ENCODE measurements around the gene LGALS7B.
A peak's percentile ranks its signal among the peaks of the same experiment; 100 is the strongest.
"Not testable (repeated sequence)": the region's sequence is repeated elsewhere in the genome, so short reads cannot be mapped to it uniquely, and the experiment has no call there.

LGALS7B gene

DNA sequence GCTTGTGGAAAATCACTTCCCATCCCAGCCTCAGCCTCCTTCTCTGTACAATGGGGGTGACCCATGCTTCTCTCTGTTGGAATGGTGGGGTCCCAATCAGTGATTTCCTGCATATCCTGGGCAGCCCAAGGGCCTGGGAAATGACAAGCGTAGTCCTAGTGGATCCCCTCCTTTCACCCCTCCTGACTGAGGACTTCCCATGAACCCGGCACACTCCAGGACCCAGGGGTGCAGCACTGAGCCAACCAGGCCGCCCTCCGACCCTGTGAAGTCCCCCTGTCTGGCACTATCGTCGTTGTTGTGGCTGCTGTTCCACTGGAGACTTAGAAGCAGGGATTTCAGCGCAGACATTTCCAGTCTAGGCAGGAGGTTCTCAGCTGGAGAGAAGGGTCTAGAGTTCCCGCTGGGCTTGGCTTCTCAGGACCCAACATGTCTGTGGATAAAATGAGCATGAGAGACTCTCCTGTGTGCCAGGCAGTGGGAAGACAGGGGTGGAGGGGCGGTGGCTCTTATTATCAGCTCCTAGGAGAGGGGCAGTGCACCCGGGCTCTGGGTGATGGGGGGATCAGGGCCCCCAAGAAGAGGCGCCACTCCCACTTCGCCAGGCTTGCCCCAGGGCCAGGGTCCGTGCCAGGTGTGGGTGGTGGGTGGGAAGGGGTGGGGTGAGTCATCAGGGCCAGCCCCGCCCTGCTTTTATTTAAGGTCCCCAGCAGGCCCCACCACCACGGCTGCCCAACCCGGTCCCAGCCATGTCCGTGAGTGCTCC, at the start of gene LGALS7B:
TSS of gene LGALS7B (plus strand) at position 723 of the 766 bp plus-strand sequence. CDS start at position 750, 27 bp downstream.
- DNase-seq (ENCODE audit: low read depth) = no peak

DNA sequence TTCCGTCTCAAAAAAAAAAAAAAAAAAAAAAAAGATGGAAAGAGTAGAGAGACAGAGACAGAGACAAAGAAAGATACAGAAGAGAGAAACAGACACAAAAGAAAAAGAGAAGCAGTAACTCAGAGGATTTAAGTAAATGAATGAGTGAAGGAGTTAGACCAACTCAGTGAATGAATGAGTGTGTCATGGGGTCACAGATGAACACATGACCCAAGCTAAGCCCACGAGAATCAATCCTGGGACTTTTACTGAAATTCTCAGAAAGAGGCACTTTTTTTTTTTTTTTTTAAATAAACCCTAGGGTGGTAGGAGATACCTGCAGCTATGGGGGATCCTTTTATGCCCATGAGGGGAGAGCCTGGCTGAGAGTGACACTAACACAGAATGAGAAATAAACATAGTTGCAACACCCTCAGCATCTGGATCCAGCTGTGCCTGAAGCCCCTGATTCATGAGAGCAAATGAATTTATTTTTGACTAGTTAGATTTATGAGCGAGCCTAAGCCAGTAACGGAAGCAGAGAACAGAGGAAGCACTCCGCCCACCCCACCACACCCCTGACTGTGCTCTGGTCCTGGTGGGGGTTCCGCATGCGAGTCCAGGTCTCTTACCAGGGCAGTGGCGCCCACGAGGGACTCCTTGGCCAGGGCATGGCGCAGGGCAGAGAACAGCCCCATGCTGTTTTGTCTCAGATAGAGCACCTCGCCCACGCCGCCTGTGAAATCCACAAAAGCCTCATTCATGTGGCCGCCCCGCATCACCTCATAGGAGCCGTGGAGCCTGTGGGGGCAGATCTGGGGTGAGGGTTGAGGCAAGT, 49.4 kb upstream of the LGALS7B start:
- DNase-seq (ENCODE audit: low read depth) = peak; percentile 21

DNA sequence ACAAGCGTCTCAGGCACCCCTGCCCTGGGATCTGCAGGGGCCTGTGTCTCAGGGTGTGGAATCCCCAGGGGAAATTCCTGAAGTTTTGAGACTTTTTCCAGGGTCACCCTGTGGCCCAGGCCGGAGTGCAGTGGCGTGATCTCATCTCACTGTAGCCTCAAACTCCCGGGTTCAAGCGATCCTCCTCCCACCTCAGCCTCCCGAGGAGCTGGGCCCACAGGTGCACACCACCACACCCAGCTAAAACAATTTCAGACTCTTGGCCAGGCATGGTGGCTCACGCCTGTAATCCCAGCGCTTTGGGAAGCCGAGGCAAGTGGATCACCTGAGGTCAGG, 48.8 kb upstream of the LGALS7B start:
- no peak for DNase-seq (ENCODE audit: low read depth)

DNA sequence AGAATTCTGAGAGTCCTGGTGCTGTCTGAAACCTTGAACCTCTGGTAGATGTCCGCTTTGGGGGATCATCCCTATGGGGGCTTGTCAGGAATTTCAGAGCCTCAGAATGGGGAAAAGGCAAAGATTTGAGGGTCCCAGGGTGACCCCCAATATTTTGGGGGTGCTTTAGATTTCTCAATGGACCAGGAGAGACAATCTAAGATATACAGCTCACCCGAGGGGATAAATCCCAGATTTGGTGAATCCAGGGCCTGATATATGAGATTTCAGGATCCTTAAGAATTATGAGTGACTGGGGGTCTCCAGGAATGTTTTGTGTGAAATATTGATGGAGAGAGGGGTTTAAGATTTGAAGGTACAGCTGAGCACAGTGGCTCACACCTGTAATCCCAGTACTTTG, 48.1 kb upstream of the LGALS7B start:
- DNase-seq (ENCODE audit: low read depth) = no peak

DNA sequence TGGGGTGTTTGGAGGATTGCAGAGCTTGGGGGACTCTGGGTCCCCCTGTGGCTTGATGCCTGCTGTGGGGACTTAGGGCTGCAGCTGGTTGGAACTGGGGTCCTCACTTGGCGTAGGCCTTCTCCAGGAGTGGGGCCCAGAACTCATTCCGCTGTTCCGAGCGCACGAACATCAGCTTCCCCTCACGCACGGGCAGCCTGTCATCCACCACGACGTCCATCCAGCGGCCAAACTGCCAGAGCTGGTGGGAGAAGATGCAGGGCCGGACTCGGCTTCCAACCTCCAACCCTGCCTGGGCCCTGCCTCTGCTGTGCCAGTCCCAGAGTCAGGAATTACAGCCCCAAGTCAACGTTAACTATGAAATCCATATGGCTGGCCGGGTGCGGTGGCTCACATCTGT, 47.3 kb upstream of the LGALS7B start:
- no peak for DNase-seq (ENCODE audit: low read depth)

DNA sequence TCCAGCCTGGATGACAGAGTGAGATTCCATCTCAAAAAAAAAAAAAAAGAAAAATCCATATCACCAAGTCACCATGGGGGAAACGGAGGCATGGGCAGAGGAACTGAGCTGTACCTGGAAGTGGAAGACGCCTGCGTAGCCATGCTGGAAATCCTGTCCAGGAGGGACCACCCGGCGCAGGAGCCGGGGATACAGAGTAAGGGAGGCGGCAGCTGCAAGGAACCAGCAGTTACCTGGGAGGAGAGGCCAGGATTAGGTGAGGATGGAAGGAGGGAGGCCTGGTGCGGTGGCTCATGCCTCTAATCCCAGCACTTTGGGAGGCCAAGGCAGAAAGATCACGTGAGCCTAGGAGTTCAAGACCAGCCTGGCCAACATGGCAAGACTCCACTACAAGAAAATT, 46.7 kb upstream of the LGALS7B start:
- DNase-seq (ENCODE audit: low read depth) = no peak

DNA sequence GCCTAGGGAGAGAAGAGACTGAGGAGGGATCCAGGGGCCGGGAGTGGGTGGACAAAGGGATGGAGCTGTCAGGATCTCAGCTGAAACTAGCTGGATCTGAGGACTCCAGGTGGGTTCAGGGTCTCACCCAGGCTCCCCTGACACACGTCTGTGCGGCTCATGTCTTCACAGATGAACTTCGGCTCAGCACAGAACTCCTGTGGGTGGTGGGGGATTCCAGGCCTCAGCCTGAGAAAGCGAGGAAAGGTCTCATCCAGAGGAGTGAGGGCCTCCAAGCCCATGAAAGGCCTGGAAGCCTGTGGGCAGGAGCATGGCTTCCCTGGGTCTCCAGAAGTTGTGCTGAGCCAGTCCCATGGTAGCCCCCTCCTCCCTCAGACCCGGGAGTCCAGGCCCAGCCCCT, 46.1 kb upstream of the LGALS7B start:
- DNase-seq (ENCODE audit: low read depth) = no peak

DNA sequence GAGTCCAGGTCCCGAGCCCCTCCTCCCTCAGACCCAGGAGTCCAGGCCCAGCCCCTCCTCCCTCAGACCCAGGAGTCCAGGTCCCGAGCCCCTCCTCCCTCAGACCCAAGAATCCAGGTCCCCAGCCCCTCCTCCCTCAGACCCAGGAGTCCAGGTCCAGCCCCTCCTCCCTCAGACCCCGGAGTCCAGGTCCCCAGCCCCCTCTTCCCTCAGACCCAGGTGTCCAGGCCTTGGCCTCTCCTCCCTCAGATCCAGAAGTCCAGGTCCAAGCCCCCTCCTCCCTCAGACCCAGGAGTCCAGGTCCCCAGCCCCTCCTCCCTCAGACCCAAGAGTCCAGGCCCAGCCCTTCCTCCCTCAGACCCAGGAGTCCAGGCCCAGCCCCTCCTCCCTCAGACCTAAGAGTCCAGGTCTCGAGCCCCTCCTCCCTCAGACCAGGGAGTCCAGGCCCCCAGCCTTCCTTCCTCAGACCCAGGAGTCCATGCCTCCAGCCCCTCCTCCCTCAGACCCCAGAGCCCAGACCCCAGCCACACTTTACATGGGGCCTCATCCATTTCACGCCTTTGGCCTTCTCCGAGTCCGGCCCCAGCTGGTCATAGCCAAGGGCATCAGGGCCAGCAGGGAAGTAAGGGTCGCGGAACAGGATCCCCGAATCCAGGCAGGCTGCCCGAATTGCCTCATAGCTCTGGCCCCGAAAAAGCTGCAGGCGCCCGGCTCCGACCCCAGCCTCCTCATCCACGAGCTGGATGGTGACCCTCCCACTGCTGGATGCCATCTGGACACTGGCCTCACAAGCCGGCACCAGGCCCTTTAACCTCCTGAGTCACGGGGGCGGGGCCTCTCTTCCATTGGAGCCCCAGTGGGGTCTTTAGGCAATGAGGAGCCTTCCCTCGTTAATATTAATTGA, 45.4 kb upstream of the LGALS7B start:
- no peak for DNase-seq (ENCODE audit: low read depth)

DNA sequence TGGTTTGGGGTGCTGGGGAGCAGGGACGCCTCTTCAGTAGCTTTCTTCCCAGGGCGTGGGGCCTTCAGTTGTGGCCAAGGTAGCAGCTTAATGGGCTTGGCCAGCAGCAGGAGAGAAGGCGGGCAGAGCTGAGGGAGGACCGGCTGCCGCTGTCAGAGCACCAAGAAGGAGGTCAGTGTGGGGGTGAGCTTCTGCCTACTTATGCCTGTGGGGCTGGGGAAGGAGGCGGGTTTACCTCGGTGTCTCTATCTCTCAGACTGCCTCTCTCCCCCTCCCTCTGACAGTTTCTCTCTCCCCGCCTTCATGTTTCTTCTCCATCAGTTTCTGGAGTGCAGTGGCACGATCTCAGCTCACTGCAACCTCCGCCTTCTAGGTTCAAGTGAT, 44.7 kb upstream of the LGALS7B start, which contains the start of gene CAPN12:
TSS of gene CAPN12 (minus strand) at position 177 of the 384 bp plus-strand sequence. CDS start 309 bp downstream, outside the sequence.
- no peak for DNase-seq (ENCODE audit: low read depth)

DNA sequence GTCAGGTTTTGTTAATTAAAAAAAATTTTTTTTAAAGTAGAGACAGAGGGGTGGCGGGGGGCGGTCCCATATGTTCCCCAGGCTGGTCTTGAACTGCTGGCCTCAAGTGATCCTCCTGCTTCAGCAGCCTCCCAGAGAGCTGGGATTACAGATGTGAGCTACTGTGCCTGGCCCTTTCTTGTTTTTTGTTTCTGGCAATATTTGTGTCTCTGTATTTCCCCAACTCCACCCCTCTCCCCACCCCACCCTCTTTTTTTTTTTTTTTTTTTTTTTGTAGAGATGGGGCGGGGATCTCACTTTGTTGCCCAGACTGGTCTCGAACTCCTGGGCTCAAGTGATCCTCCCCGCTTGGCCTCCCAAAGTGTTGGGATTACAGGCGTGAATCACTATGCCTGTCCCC, 44.1 kb upstream of the LGALS7B start:
- DNase-seq (ENCODE audit: low read depth) = no peak

DNA sequence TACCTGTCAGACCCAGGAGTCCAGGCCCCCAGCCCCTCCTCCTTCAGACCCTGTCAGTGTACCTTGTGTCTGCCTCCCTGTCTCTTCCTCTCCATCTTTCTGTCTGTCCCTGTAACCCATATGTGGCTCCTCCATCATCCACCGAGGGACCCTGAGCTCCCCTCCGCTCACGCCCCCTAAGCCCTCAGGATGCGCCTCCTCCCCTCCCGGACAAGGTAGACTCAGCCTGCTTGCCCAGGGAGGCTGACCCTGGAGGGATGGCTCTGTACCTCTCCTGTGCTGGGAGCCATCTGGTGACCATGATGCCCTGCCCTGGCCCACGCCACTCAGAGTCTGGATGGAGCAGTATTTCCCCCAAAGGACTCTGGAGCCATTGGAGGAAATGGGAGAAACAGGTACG, 43.7 kb upstream of the LGALS7B start:
- no peak for DNase-seq (ENCODE audit: low read depth)

DNA sequence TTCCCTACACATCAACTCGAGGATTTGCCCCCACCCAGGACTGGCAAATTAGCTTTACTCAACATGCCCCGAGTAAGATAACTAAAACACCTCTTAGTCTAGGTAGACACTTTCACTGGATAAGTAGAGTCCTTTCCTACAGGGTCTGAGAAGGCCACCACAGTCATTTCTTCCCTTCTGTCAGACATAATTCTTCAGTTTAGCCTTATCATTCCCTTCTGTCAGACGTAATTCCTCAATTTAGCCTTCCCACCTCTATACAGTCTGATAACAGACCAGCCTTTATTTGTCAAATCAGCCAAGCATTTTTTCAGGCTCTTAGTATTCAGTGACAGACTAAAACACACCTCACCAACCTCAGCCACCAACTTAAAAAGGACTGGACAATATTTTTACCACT, 35.2 kb upstream of the LGALS7B start:
- DNase-seq (ENCODE audit: low read depth) = not testable (repeated sequence)

DNA sequence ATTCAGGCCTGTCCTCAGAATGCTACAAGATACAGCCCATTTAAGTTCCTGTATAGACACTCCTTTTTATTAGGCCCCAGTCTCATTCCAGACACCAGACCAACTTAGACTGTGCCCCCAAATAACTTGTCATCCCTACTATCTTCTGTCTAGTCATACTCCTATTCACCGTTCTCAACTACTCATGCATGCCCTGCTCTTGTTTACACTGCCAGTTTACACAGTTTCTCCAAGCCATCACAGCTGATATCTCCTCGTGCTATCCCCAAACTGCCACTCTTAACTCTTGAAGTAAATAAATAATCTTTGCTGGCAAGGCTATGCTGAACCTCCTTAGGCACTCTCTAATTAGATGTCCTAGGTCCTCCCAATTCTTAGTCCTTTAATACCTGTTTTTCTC, 34.8 kb upstream of the LGALS7B start:
- not testable (repeated sequence) for DNase-seq (ENCODE audit: low read depth)

DNA sequence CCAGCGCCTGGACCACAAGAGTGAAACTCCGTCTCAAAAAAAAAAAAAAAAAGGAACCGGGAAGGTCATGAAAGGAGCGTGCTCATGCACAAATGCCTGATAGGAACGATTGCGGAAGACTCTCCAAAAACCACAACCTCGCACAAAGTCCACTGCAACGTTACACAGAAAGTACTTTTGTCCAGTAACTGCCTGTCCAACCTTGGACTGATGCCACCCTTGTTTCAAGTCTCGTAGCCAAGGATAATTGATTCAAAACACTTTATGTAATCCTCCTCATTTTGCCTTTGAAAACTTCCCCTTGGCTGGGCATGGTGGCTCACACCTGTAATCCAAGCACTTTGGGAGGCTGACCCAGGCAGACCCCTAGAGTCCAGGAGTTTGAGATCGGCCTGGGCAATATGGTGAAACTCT, 29.4 kb upstream of the LGALS7B start:
- no peak for DNase-seq (ENCODE audit: low read depth)

DNA sequence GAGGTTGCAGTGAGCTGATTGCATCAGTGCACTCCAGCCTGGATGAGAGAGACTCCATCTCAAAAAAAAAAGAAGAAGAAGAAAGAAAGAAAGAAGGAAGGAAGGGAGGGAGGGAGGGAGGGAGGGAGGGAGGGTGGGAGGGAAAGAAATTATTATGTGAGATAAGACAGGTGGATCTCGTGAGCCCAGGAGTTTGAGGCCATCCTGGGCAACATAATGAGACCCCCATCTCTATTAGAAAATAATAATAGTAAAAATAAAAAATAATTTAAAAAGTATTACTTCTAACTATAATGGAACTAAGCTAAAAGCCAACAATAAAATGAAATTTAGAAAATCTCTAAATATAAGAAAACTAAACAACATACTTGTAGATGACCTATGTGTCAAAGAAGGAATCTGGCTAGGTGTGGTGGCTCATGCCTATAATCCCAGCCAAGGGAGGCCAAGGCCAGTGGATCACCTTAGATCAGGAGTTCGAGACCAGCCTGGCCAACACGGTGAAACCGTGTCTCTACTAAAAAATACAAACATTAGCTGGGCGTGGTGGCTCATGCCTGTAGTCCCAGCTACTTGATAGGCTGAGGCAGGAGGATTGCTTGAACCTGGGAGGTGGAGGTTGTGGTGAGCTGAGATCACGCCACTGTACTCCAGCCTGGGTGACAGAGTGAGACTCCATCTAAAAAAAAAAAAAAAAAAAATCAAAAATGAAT, 28.0 kb upstream of the LGALS7B start:
- DNase-seq (ENCODE audit: low read depth) = not testable (repeated sequence)

DNA sequence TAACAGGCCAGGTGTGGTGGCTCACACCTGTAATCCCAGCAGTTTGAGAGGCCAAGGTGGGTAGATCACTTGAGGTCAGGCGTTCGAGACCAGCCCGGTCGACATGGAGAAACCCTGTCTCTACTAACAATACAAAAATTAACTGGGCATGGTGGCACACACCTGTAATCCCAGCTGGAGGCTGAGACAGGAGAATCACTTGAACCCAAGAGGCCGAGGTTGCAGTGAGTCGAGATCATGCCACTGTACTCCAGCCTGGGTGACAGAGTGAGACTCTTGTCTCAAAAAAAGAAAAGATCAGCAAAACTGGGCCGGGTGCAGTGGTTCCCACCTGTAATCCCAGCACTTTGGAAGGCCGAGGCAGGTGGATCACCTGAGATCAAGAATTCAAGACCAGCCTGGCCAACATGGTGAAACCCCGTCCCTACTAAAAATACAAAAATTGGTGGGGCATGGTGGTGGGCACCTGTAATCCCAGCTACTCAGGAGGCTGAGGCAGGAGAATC, 27.1 kb upstream of the LGALS7B start:
- not testable (repeated sequence) for DNase-seq (ENCODE audit: low read depth)

DNA sequence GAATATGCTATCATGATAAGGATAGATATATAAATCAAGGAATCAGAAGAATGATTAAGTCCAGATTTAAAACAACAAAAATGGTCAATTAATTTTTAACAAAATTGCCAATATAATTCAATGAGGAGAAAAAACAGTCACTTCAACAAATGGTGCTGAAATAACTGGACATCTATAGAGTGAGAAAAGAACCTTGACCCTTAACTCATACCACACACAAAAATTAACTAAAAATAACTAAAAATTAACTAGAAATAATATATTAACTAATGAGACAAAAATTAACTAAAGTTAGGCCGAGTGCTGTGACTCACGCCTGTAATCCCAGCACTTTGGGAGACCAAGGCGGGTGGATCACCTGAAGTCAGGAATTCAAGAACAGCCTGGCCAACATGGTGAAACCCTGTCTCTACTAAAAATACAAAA, 25.2 kb upstream of the LGALS7B start:
- no peak for DNase-seq (ENCODE audit: low read depth)

DNA sequence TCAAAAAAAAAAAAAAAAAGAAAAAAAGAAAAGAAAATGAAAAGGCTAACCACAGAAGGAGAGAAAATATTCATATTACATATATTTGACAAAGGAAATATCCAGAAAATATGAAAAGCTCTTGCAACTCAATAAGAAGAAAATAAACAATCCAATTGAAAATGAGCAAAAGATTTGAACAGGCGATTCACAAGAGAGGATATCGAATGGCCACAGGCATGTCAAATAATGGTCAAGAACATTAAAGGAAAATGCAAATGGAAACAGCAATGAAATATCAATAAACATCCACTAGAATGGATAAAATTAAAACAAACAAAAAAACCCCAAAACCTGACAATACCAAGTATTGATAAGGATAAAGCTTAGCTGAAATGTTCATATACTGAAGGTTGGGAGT, 23.8 kb upstream of the LGALS7B start:
- DNase-seq (ENCODE audit: low read depth) = no peak

DNA sequence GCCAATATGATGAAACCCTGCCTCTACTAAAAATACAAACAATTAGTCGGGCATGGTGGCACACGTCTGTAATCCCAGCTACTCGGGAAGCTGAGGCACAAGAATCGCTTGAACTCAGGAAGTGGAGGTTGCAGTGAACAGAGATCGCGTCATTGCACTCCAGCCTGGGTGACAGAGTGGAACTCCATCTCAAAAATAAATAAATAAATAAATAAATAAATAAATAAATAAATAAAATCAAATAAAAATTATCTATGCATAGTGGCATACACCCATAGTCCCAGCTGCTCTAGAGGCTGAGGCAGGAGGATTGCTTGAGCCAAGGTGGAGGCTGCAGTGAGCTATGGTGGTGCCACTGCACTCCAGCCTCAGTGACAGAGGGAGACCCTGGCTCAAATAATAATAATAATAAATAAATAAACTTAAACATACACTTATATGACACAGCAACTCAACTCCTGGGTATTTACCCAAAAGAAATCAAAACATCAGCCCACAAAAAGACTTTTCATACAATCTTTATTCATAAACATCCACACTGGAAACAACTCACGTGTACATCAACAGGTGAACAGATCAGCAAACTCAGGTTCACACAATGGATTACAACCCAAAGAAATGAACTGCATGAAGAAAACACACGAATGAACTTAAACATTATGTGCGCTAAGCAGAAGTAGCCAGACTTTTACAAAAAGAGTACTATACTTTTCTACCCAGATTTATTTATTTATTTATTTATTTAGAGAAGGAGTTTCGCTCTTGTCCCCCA, 22.5 kb upstream of the LGALS7B start:
- DNase-seq (ENCODE audit: low read depth) = no peak

DNA sequence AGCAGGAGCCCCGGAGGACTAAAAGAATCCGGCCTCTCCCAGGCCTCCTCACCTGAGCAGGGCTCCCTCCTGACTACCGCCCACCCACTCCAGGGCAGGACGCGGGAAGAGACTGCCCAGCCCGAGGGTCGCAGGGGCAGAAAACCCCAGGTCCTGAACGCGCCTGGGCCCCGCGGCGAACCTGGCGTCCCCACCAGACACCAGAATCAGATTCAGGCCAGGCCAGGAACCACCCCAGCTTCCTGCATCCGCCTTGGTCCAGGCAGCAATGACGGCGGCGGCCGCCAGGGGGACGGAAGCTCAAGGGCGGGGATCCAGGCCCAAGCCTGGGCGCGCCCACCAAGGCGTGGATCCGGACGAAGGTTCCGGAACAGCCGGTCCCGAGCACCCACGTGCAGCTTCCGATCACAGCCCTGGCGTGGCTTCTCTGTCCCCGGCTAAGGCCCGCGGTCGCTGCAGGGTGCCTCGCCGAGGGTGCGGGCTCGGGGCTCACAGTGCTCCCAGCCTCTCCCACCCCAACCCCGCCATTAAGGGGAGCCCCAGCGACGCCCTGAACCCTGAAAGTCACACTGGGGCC, 19.3 kb upstream of the LGALS7B start:
- DNase-seq (ENCODE audit: low read depth) = peak; percentile 87

Data from activated T-helper 9 cell treated with anti-CD3 and anti-CD28 coated beads, Interleukin-2, amount 50 U/mL, for 16 hours (primary cell).